ENCODE results near the gene ANO1.

- TF ChIP-seq CTCF (IDR thresholded peaks at IDR 0.05) = no peak
- no peak for TF ChIP-seq ZFX (IDR thresholded peaks at IDR 0.05; ENCODE audit: borderline replicate concordance)
Measured at GRCh38 chr11:70077411-70078094, 564 bp upstream of the ANO1 start.
